A549 (cell line): ENCODE results near the gene ZBTB45. TPM values are rescaled to one million over a fixed set of nuclear protein-coding genes. Genes with fewer than 3 reads are reported as not detected.

Experiments
- ATAC-seq, 2 experiments: fragments of 200-7000 bp in 1 of 2; fragments of >200 bp in 1 of 2; cut with Nextera tagmentation in 1 of 2; cut with Tn5 transposase in 1 of 2; 3 replicates each; pipeline versions ENCODE4 v1.8.0 to v1.9.1; 2018 to 2020; ENCODE audit warnings: mild to moderate bottlenecking in 1 of 2, moderate library complexity in 1 of 2
- CTCF ChIA-PET: fragments of 300-600 bp; sonication (Branson Sonifier 250); formaldehyde crosslinking; extraction: SDS; loops from one replicate; lab custom pipeline; 2021; ENCODE audit warnings: antibody characterized with exemption, inconsistent platforms; lab: Yijun Ruan, JAX
- POLR2A ChIA-PET: fragments of 350-600 bp; formaldehyde crosslinking; extraction: SDS; loops from one replicate; lab custom pipeline; 2021; ENCODE audit warnings: antibody characterized with exemption, inconsistent platforms; lab: Yijun Ruan, JAX
- DNase-seq, 2 experiments: peaks; one replicate each; pipeline versions ENCODE4 v3.0.0 to v3.0.0-alpha.2; 2011 to 2016; ENCODE audit warnings: low read depth in 1 of 2, low spot score in 1 of 2
- FAIRE-seq: peaks from 2 replicates; lab custom pipeline; 2011; peaks lifted over from hg19 to GRCh38; lab: Jason Lieb, UNC
- H3K27ac ChIP-seq, 2 experiments: fragments of >200 bp; sonication (Bioruptor Twin); formaldehyde crosslinking; 3 replicates each; pipeline ENCODE4 v1.5.1; 2016 to 2017
- H3K4me1 ChIP-seq: fragments of >200 bp; sonication (Bioruptor Twin); formaldehyde crosslinking; 3 replicates; pipeline ENCODE4 v1.6.1; 2016
- H3K4me2 ChIP-seq: fragments of >200 bp; sonication (Bioruptor Twin); formaldehyde crosslinking; 3 replicates; pipeline ENCODE4 v1.6.1; 2016
- H3K4me3 ChIP-seq: fragments of >200 bp; sonication (Bioruptor Twin); formaldehyde crosslinking; 3 replicates; pipeline ENCODE4 v1.5.1; 2016
- H3K9me3 ChIP-seq: fragments of >200 bp; sonication (Bioruptor Twin); formaldehyde crosslinking; 3 replicates; pipeline ENCODE4 v1.6.1; 2016
- BHLHE40 ChIP-seq: IDR thresholded peaks from 2 replicates; pipeline ENCODE4 v1.6.1; 2012; ENCODE audit warnings: low read depth, low read length, inconsistent platforms
- CBX8 ChIP-seq: fragments of 200-600 bp; sonication (generic); IDR thresholded peaks from 2 replicates; pipeline ENCODE4 v1.6.1; 2016
- EHF ChIP-seq: fragments of 250-450 bp; sonication (Bioruptor Pico); IDR thresholded peaks from 2 replicates; pipeline ENCODE4 v1.5.0; 2020; ENCODE audit warnings: mild to moderate bottlenecking
- EHMT2 ChIP-seq: fragments of 200-600 bp; sonication (generic); IDR thresholded peaks from 2 replicates; pipeline ENCODE4 v1.6.1; 2016; ENCODE audit warnings: antibody characterized with exemption, low read depth, mild to moderate bottlenecking, moderate library complexity
- FOSL2 ChIP-seq, 2 experiments: fragments of 450-650 bp in 1 of 2; fragments of >200 bp in 1 of 2; sonication (Bioruptor Twin) in 1 of 2; formaldehyde crosslinking; IDR thresholded peaks; 2 replicates each; pipeline versions ENCODE4 v1.5.0 to v1.6.1; 2016 to 2020; ENCODE audit warnings: mild to moderate bottlenecking in 1 of 2, moderate library complexity in 1 of 2
- FOXS1 ChIP-seq: fragments of 250-450 bp; sonication (Bioruptor Pico); IDR thresholded peaks from 2 replicates; pipeline ENCODE4 v1.5.0; 2020; ENCODE audit warnings: mild to moderate bottlenecking, moderate library complexity
- HOXA7 ChIP-seq: fragments of 250-450 bp; sonication (Bioruptor Pico); IDR thresholded peaks from 2 replicates; pipeline ENCODE4 v1.5.0; 2020; ENCODE audit warnings: mild to moderate bottlenecking, moderate library complexity
- JUN ChIP-seq, 2 experiments: fragments of >200 bp; sonication (Bioruptor Twin); formaldehyde crosslinking; IDR thresholded peaks; 2 replicates in 1 of 2; 3 replicates in 1 of 2; pipeline ENCODE4 v1.6.1; 2016 to 2017
- JUNB ChIP-seq: fragments of >200 bp; sonication (Bioruptor Twin); formaldehyde crosslinking; IDR thresholded peaks from 2 replicates; pipeline ENCODE4 v1.6.1; 2016
- MAFK ChIP-seq: fragments of 450-650 bp; IDR thresholded peaks from 2 replicates; pipeline ENCODE4 v1.6.1; 2014; ENCODE audit not compliant: partially characterized antibody
- MAX ChIP-seq: IDR thresholded peaks from 2 replicates; pipeline ENCODE4 v1.6.1; 2012
- MAZ ChIP-seq: fragments of 150-350 bp; IDR thresholded peaks from 2 replicates; pipeline ENCODE4 v1.6.1; 2014; ENCODE audit warnings: antibody characterized with exemption, low read depth, low read length, borderline replicate concordance
- MYC ChIP-seq: IDR thresholded peaks from 2 replicates; pipeline ENCODE4 v1.6.1; 2012; ENCODE audit warnings: mild to moderate bottlenecking, inconsistent platforms, low read length, improper control_type of control experiment, borderline replicate concordance
- NFE2L2 ChIP-seq: fragments of 150-350 bp; conservative IDR thresholded peaks from 2 replicates; pipeline ENCODE4 v1.6.1; 2014; ENCODE audit warnings: low read length
- NPAS2 ChIP-seq: fragments of 250-450 bp; sonication (Bioruptor Pico); IDR thresholded peaks from 2 replicates; pipeline ENCODE4 v1.8.0; 2022; ENCODE audit warnings: mild to moderate bottlenecking, moderate library complexity, borderline replicate concordance
- POLR2A ChIP-seq: IDR thresholded peaks from 2 replicates; pipeline ENCODE4 v1.6.1; 2012; ENCODE audit warnings: mild to moderate bottlenecking, low read length
- SREBF2 ChIP-seq: fragments of 450-650 bp; IDR thresholded peaks from 2 replicates; pipeline ENCODE4 v1.6.1; 2014; ENCODE audit warnings: mild to moderate bottlenecking, moderate library complexity
- TP53 ChIP-seq: fragments of 250-450 bp; sonication (Bioruptor Pico); IDR thresholded peaks from 2 replicates; pipeline ENCODE4 v1.5.0; 2021; ENCODE audit warnings: mild to moderate bottlenecking, moderate library complexity
- USF2 ChIP-seq: fragments of 450-650 bp; IDR thresholded peaks from 2 replicates; pipeline ENCODE4 v1.6.1; 2014; ENCODE audit warnings: antibody characterized with exemption
- ZSCAN20 ChIP-seq: fragments of 250-450 bp; sonication (Bioruptor Pico); IDR thresholded peaks from 2 replicates; pipeline ENCODE4 v1.8.0; 2022; ENCODE audit warnings: mild to moderate bottlenecking, moderate library complexity
- WGBS: methylation state at CpG from one replicate; pipeline ENCODE4 v1.1.6; 2017; ENCODE audit errors: missing lambda C conversion rate; 5-methylcytosine and 5-hydroxymethylcytosine counted together
- polyA plus RNA-seq, 4 experiments: library from polyadenylated mRNA; depleted of rRNA in 3 of 4; stranded (reverse); fragments of >200 nt; fragmentation: RNase III in 1 of 4; extraction: RNeasy Plus Mini Kit Qiagen cat#74134 plus additional on column Dnase treatment in 1 of 4; gene quantifications; 2 replicates in 3 of 4; 3 replicates in 1 of 4; pipeline ENCODE4 v1.2.3, GENCODE V29; 2011 to 2017
- TF ChIP-seq, protein P1 (sequence below): IDR thresholded peaks from 2 replicates; pipeline ENCODE4 v1.6.1; 2012

The ZBTB45 gene
- polyA plus RNA-seq, 2 of the 4 experiments (the other 2 are of a cell fraction): 6.4 to 13.4 TPM

- FAIRE-seq (no peak), ATAC-seq (no peak), DNase-seq (no peak)
- Histone ChIP-seq H3K4me2 (no peak overlapping the region), H3K27ac (no peak overlapping the region), H3K9me3 (no peaks in the 10 kb centered on the region), H3K4me3 (no peak overlapping the region), H3K4me1 (peaks cover 11% of the 10 kb centered on the region)
- ChIA-PET POLR2A (interaction anchor here (0.9 to 1.6 kb wide), 2 partner anchors 12 to 19 kb away, joined by 3 to 4 read pairs; partner anchors contain the start of gene TRIM28), CTCF (interaction anchor here (1.0 to 4.0 kb wide), 4 partner anchors 9 to 49 kb away, joined by 3 to 28 read pairs (median 6); partner anchors contain the start of gene ZBTB45)
- 0 out of 2 replicates have a peak, but pooled peaks have one; percentile 18 for TF ChIP-seq POLR2A
- no peak for TF ChIP-seq CBX8
- 96% methylated on average over 105 of the region's 107 CpGs for WGBS
Measured at GRCh38 chr19:58562122-58563033, 42.8 kb upstream of the ZBTB45 start.

DNA sequence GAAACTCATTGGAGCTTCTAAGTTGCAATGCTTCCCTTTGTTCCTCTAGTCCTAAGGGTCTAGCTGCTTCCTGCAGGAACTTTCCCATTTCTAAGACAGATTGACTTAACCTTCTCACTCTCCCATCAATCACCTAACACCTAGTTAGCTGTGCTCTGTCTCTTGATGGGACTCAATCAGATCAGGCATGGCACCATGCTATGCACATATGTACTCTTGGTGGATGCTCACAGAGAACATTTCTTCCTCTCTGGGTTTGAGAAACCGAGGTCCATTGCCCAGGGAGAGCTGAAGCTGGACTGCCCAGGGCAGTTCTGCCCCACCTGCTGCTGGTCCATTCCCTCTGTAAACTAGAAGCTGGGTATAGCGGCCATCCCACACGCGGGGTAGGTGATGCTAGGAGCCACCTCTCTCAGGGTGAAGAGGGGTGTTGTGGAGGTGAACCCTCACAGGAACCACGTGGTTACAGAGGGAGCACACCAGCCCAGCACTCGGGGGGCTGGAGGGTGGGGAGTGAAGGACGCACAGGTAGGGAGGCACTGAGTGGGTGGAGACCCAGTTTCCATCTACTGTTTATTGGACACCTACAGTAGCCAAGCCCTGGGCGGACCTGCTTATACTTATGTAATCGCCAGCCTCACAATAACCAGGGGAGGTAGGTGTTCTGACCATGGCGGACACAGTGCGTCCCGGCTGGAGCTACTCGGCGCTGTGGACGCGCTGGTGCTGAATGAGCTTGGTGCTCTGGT lies 41.9 kb upstream of the ZBTB45 start:
- 98% methylated on average over 16 of the region's 16 CpGs for WGBS
- Histone ChIP-seq H3K4me2 (no peak overlapping the region), H3K9me3 (no peaks in the 10 kb centered on the region), H3K4me1 (peaks cover 19% of the 10 kb centered on the region), H3K27ac (no peak overlapping the region), H3K4me3 (no peak overlapping the region)
- DNase-seq (no peak), ATAC-seq (no peak), FAIRE-seq (no peak)
- POLR2A ChIA-PET: interaction anchor here (0.9 to 1.6 kb wide), 3 partner anchors 11 to 48 kb away, joined by 3 to 4 read pairs (median 4); partner anchors contain the start of gene TRIM28
- CTCF ChIA-PET: interaction anchor here (1.0 to 4.0 kb wide), 4 partner anchors 10 to 48 kb away, joined by 3 to 28 read pairs (median 6); partner anchors contain the start of gene ZBTB45
- TF ChIP-seq MAZ: no peak
- TF ChIP-seq MYC: no peak
- no peak for TF ChIP-seq ZSCAN20 (CRISPR knock-in tag)
- 0 out of 5 replicates have a peak, but pooled peaks of 1 of the 2 experiments have one; percentile 28 for TF ChIP-seq JUN (IDR thresholded peaks at IDR 0.05)

GRCh38 chr19:58560921-58561320 lies 41.3 kb upstream of the ZBTB45 start:
- Histone ChIP-seq H3K9me3 (no peaks in the 10 kb centered on the region), H3K4me2 (no peak overlapping the region; the same call in 2 of the 3 replicates), H3K4me3 (no peak overlapping the region)
- TF ChIP-seq JUN (IDR thresholded peaks at IDR 0.05): no peak
- TF ChIP-seq MAFK: no peak
- TF ChIP-seq FOSL2 (IDR thresholded peaks at IDR 0.05): no peak
- TF ChIP-seq FOSL2 (CRISPR knock-in tag; IDR thresholded peaks at IDR 0.05): no peak
- TF ChIP-seq MAZ: no peak
- no peak for TF ChIP-seq EHMT2
- no peak for TF ChIP-seq BHLHE40
- no peak for TF ChIP-seq NFE2L2
- no peak for TF ChIP-seq EHF (CRISPR knock-in tag)
- TF ChIP-seq MAX: no peak
- TF ChIP-seq, protein P1, sequence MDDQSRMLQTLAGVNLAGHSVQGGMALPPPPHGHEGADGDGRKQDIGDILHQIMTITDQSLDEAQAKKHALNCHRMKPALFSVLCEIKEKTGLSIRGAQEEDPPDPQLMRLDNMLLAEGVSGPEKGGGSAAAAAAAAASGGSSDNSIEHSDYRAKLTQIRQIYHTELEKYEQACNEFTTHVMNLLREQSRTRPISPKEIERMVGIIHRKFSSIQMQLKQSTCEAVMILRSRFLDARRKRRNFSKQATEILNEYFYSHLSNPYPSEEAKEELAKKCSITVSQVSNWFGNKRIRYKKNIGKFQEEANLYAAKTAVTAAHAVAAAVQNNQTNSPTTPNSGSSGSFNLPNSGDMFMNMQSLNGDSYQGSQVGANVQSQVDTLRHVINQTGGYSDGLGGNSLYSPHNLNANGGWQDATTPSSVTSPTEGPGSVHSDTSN: no peak
- no peak for TF ChIP-seq NPAS2
- TF ChIP-seq SREBF2: no peak
- TF ChIP-seq TP53: no peak
- TF ChIP-seq FOXS1: no peak
- TF ChIP-seq USF2: no peak
- TF ChIP-seq JUNB: no peak
- no peak for TF ChIP-seq HOXA7
- TF ChIP-seq, all 56 proteins: peak for 0
- FAIRE-seq (no peak), DNase-seq (no peak), ATAC-seq (no peak)
- ChIA-PET CTCF (interaction anchor here (1.1 to 4.0 kb wide), 3 partner anchors 11 to 41 kb away, joined by 3 to 28 read pairs (median 8); partner anchors contain the start of gene ZBTB45), POLR2A (interaction anchor here (0.9 to 1.6 kb wide), 2 partner anchors 17 to 47 kb away, joined by 4 read pairs; partner anchors contain the start of gene TRIM28)
- Histone ChIP-seq H3K4me1 (peaks cover 25% of the 10 kb centered on the region), H3K27ac (no peak overlapping the region)
